GM23248 (cell line): ENCODE results near the gene ZNF124. TPM values are rescaled to one million over a fixed set of nuclear protein-coding genes. Genes with fewer than 3 reads are reported as not detected.
A peak's percentile ranks its signal among the peaks of the same experiment; 100 is the strongest.

Experiments used
- DNase-seq: peaks from one replicate; pipeline ENCODE4 v3.0.0-alpha.2; 2015
- H2AFZ ChIP-seq: fragments of 200-600 bp; sonication (generic); 2 replicates; pipeline ENCODE4 v1.6.1; 2016; ENCODE audit warnings: antibody characterized with exemption
- H3F3A ChIP-seq: fragments of 200-600 bp; sonication (generic); 2 replicates; pipeline ENCODE4 v1.6.1; 2016; ENCODE audit warnings: mild to moderate bottlenecking, antibody characterized with exemption, mixed run types; ENCODE audit not compliant: insufficient read depth
- H3K27ac ChIP-seq: fragments of 200-600 bp; sonication (generic); 2 replicates; pipeline ENCODE4 v1.5.1; 2016; ENCODE audit warnings: mild to moderate bottlenecking
- H3K27me3 ChIP-seq: fragments of 200-600 bp; sonication (generic); replicated peaks from 2 replicates; pipeline ENCODE4 v1.6.1; 2016; ENCODE audit warnings: mild to moderate bottlenecking; ENCODE audit not compliant: insufficient read depth
- H3K36me3 ChIP-seq: fragments of 200-600 bp; sonication (generic); 2 replicates; pipeline ENCODE4 v1.6.1; 2016; ENCODE audit warnings: low read depth, mild to moderate bottlenecking
- H3K4me1 ChIP-seq: fragments of 200-600 bp; sonication (generic); 2 replicates; pipeline ENCODE4 v1.6.1; 2016; ENCODE audit warnings: mild to moderate bottlenecking; ENCODE audit not compliant: insufficient read depth
- H3K4me2 ChIP-seq: fragments of 200-600 bp; sonication (generic); one replicate; pipeline ENCODE4 v1.6.1; 2016; ENCODE audit warnings: mild to moderate bottlenecking; ENCODE audit not compliant: unreplicated experiment
- H3K4me3 ChIP-seq: fragments of 200-600 bp; sonication (generic); 2 replicates; pipeline ENCODE4 v1.5.1; 2016; ENCODE audit warnings: mild to moderate bottlenecking
- H3K79me2 ChIP-seq: fragments of 200-600 bp; sonication (generic); 2 replicates; pipeline ENCODE4 v1.6.1; 2016; ENCODE audit warnings: mild to moderate bottlenecking; ENCODE audit not compliant: insufficient read depth
- H3K9ac ChIP-seq: fragments of 200-600 bp; sonication (generic); 2 replicates; pipeline ENCODE4 v1.6.1; 2016; ENCODE audit warnings: mild to moderate bottlenecking
- H3K9me2 ChIP-seq: fragments of 200-600 bp; sonication (generic); 2 replicates; pipeline ENCODE4 v1.6.1; 2016; ENCODE audit warnings: mixed run types, mild to moderate bottlenecking, moderate library complexity; ENCODE audit not compliant: insufficient read depth
- H3K9me3 ChIP-seq: fragments of 200-600 bp; sonication (generic); one replicate; pipeline ENCODE4 v1.6.1; 2017; ENCODE audit warnings: low read depth
- H4K20me1 ChIP-seq: fragments of 200-600 bp; sonication (generic); 2 replicates; pipeline ENCODE4 v1.6.0; 2016; ENCODE audit not compliant: insufficient read depth
- EZH2 ChIP-seq: fragments of 200-600 bp; sonication (generic); IDR thresholded peaks from 2 replicates; pipeline ENCODE4 v1.6.1; 2018; ENCODE audit warnings: antibody characterized with exemption, mild to moderate bottlenecking; ENCODE audit not compliant: insufficient read depth, poor library complexity, severe bottlenecking
- EZH2phosphoT487 ChIP-seq: fragments of 200-600 bp; sonication (generic); IDR thresholded peaks from 2 replicates; pipeline ENCODE4 v1.6.1; 2018; ENCODE audit warnings: antibody characterized with exemption, moderate library complexity, mild to moderate bottlenecking, low read depth; ENCODE audit not compliant: insufficient read depth
- WGBS, 2 experiments: methylation state at CpG; one replicate each; pipeline ENCODE4 v1.1.6; 2015 to 2017; ENCODE audit warnings: low lambda C conversion rate in 2 of 2, low coverage in 1 of 2; ENCODE audit errors: missing lambda C conversion rate in 2 of 2; 5-methylcytosine and 5-hydroxymethylcytosine counted together
- in situ Hi-C: fragments of 300-500 bp; cut with MboI; formaldehyde crosslinking; loops from 2 replicates; pipeline ENCODE4 v1.15.0; 2020
- microRNA-seq: library from miRNA; unstranded; fragments of <30 nt; microRNA quantifications from one replicate; pipeline ENCODE4, GENCODE V29; 2016; ENCODE audit warnings: borderline number of aligned reads
- polyA plus RNA-seq: library from polyadenylated mRNA; unstranded; fragments of >200 nt; fragmentation: Nextera tagmentation; extraction: Ambion mirVana; gene quantifications from 2 replicates; pipeline ENCODE4 v1.2.1, GENCODE V29; 2016
- small RNA-seq: library from RNA; depleted of rRNA; stranded (forward); fragments of <200 nt; gene quantifications from one replicate; pipeline ENCODE3, GENCODE V24; 2014; ENCODE audit warnings: low read depth, low replicate concordance
- total RNA-seq: library from RNA; depleted of rRNA; stranded (reverse); fragments of >200 nt; shearing (Covaris generic); gene quantifications from 2 replicates; pipeline ENCODE4 v1.2.3, GENCODE V29; 2014; rRNA removed

ZNF124 gene
- total and polyA plus RNA-seq, 2 experiments from 2014 or later: 2.8 to 14.1 TPM

- no peaks in the 10 kb centered on the region for H3K27me3 ChIP-seq
- H3K4me1 ChIP-seq: no peaks in the 10 kb centered on the region
- 24% methylated on average over 30 of the region's 30 CpGs for WGBS, 2 experiments
- peak overlapping the region; percentile 78 for H3K4me3 ChIP-seq
- H3K27ac ChIP-seq: no peak overlapping the region
- H3K79me2 ChIP-seq: no peaks in the 10 kb centered on the region
- H2AFZ ChIP-seq: peak overlapping the region; percentile 94
- H3K4me2 ChIP-seq: peak overlapping the region; percentile 88
- no peaks in the 10 kb centered on the region for H3K9me3 ChIP-seq
- TF ChIP-seq EZH2 (no peak), EZH2phosphoT487 (no peak)
- H3F3A ChIP-seq: 0 out of 2 replicates have a peak, but pooled peaks cover 6% of the 10 kb centered on the region
- no peaks in the 10 kb centered on the region for H4K20me1 ChIP-seq
- H3K9ac ChIP-seq: peak overlapping the region; percentile 78
- DNase-seq: peak; percentile 62
- no peaks in the 10 kb centered on the region for H3K36me3 ChIP-seq
- in situ Hi-C loops: no loop called here
- H3K9me2 ChIP-seq: no peaks in the 10 kb centered on the region
These were observed 61.1 kb downstream of the ZNF124 start for GRCh38 chr1:247110627-247111258.

- no peaks in the 10 kb centered on the region for H3K27me3 ChIP-seq
- H3K9me3 ChIP-seq: no peaks in the 10 kb centered on the region
- no peak overlapping the region for H3K4me2 ChIP-seq
- in situ Hi-C loops: no loop called here
- no peaks in the 10 kb centered on the region for H3K9me2 ChIP-seq
- H4K20me1 ChIP-seq: no peaks in the 10 kb centered on the region
- no peak overlapping the region for H3K4me3 ChIP-seq
- 65 to 66% methylated on average over 7 of the region's 7 CpGs for WGBS, 2 experiments
- H3K79me2 ChIP-seq: peaks cover 11% of the 10 kb centered on the region
- no peak for TF ChIP-seq EZH2
- no peak for TF ChIP-seq EZH2phosphoT487
- H3K27ac ChIP-seq: no peak overlapping the region
- no peak overlapping the region for H3K9ac ChIP-seq
- peaks cover 8% of the 10 kb centered on the region; the same call in 1 of the 2 replicates for H3F3A ChIP-seq
- H3K36me3 ChIP-seq: no peaks in the 10 kb centered on the region
- peaks cover 6% of the 10 kb centered on the region for H3K4me1 ChIP-seq
- DNase-seq: no peak
- H2AFZ ChIP-seq: no peak overlapping the region
These were observed 64.1 kb downstream of the ZNF124 start for GRCh38 chr1:247107694-247108093.

- H3K27ac ChIP-seq: no peak overlapping the region
- no peak for TF ChIP-seq EZH2
- no peak for TF ChIP-seq EZH2phosphoT487
- H3F3A ChIP-seq: peaks cover 11% of the 10 kb centered on the region; the same call in 1 of the 2 replicates
- H4K20me1 ChIP-seq: no peaks in the 10 kb centered on the region
- no peaks in the 10 kb centered on the region for H3K27me3 ChIP-seq
- H3K4me3 ChIP-seq: no peak overlapping the region
- no peak overlapping the region for H3K9ac ChIP-seq
- no peaks in the 10 kb centered on the region for H3K9me2 ChIP-seq
- in situ Hi-C loops: no loop called here
- WGBS, 2 experiments: 88 to 92% methylated on average over 15 of the region's 15 CpGs
- no peak for DNase-seq
- no peaks in the 10 kb centered on the region for H3K9me3 ChIP-seq
- H3K4me2 ChIP-seq: no peak overlapping the region
- peaks cover 29% of the 10 kb centered on the region for H3K79me2 ChIP-seq
- H2AFZ ChIP-seq: no peak overlapping the region
- H3K4me1 ChIP-seq: peaks cover 15% of the 10 kb centered on the region
- H3K36me3 ChIP-seq: peaks cover 10% of the 10 kb centered on the region
These were observed 65.9 kb downstream of the ZNF124 start for GRCh38 chr1:247105966-247106365.

Small RNA genes within 50 kb of the gene (microRNA-seq; reads per million reads assigned to microRNA genes)
- gene MIR3916: not detected

Small RNA genes within 50 kb of the gene (small RNA-seq; reads per million reads assigned to genes)
- gene AL390728.3 (not detected), gene RNA5SP82 (not detected)

Other genes with a start within 250 kb of the ZNF124 start
- 19.5 and 22.4 TPM in 2 replicates for gene AHCTF1, start 240.1 kb downstream of the ZNF124 start, total RNA-seq
- gene AHCTF1, start 240.1 kb downstream of the ZNF124 start, polyA plus RNA-seq: 6.1 and 7.6 TPM in 2 replicates
- 0.51 and 1.2 TPM in 2 replicates for gene ZNF695, start 164.0 kb downstream of the ZNF124 start, total RNA-seq
- 1.1 and 2.0 TPM in 2 replicates for gene ZNF695, start 164.0 kb downstream of the ZNF124 start, polyA plus RNA-seq
- gene ZNF670, start 93.2 kb downstream of the ZNF124 start, total RNA-seq: 1.4 and 4.6 TPM in 2 replicates
- gene ZNF670, start 93.2 kb downstream of the ZNF124 start, polyA plus RNA-seq: 2.8 and 2.9 TPM in 2 replicates
- gene ZNF669, start 67.7 kb downstream of the ZNF124 start, total RNA-seq: 4.9 and 6.8 TPM in 2 replicates
- 2.4 and 2.8 TPM in 2 replicates for gene ZNF669, start 67.7 kb downstream of the ZNF124 start, polyA plus RNA-seq
- gene VN1R5, start 84.1 kb upstream of the ZNF124 start, total RNA-seq: not detected in 2 replicates
- not detected in 2 replicates for gene VN1R5, start 84.1 kb upstream of the ZNF124 start, polyA plus RNA-seq
- gene ZNF496, start 159.8 kb upstream of the ZNF124 start, total RNA-seq: 21.0 and 34.9 TPM in 2 replicates
- 6.7 and 8.2 TPM in 2 replicates for gene ZNF496, start 159.8 kb upstream of the ZNF124 start, polyA plus RNA-seq
- gene NLRP3, start 244.2 kb upstream of the ZNF124 start, total RNA-seq: 0.76 and 2.3 TPM in 2 replicates
- gene NLRP3, start 244.2 kb upstream of the ZNF124 start, polyA plus RNA-seq: 0.28 and 0.84 TPM in 2 replicates